ENCODE data around the gene C19orf38. TPM values are rescaled to one million over a fixed set of nuclear protein-coding genes. Genes with fewer than 3 reads are reported as not detected.

C19orf38 gene
- total and polyA plus RNA-seq, 2 donors (not counting 1 experiment from before 2014, with no cell fraction given), result 1.7 to 2.4 TPM

DNA sequence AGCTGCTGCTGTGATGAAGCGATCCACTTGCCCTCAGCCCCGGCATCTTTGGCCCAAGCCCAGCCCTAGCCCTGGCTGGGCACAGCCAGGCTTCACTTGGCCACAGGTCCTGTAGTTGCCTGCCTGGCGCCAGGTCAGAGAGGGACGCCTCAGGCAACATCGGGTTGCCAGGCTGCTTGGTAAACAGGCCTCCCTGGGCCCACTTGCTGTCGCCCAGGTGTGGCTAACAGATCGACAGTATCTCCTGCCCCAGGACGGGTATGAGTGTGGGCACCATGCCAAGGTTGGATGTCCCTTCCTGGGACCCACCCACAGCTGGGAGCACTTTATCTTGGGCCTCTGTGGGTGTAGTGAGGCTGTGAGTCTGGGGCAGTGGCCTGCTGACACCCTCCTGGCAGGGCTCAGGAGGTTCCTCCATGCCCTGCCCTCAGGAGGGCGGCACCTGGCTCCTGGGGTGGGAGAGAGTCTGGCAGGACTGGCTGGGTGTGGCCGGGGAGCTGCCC lies 51.0 kb downstream of the C19orf38 start:
- Mint-ChIP-seq H3K27me3 (no peaks in the 10 kb centered on the region), H3K4me1 (peaks cover 8% of the 10 kb centered on the region), H3K4me3 (no peak overlapping the region), H3K9me3 (ENCODE audit: insufficient read depth) (peaks cover 3% of the 10 kb centered on the region), H3K27ac (no peak overlapping the region)
- Histone ChIP-seq H2AFZ (ENCODE audit: insufficient read depth, low read depth, low read length, poor library complexity, severe bottlenecking) (no peak overlapping the region), H3K27me3 (replicated peaks in 1 of 4; ENCODE audit: control extremely low read depth in 1 of 4, control insufficient read depth in 3 of 4, insufficient read depth in 4 of 4, low read length in 3 of 4) (no peaks in the 10 kb centered on the region), H3K9me3 (ENCODE audit: control extremely low read depth in 1 of 3, control insufficient read depth in 2 of 3, insufficient read depth in 1 of 3, low read length in 2 of 3) (peaks cover 0 to 3% (median 0%) of the 10 kb centered on the region in 3 donors), H3K4me2 (replicated peaks; ENCODE audit: low read depth, low read length, poor library complexity, severe bottlenecking) (no peak overlapping the region), H3K79me2 (ENCODE audit: control insufficient read depth, insufficient read depth, low read length) (peaks cover 68% of the 10 kb centered on the region), H3K9ac (ENCODE audit: low read length) (no peak overlapping the region), H3K4me3 (ENCODE audit: control extremely low read depth in 1 of 5, extremely low read depth in 1 of 5, insufficient read depth in 1 of 5, low read depth in 2 of 5, low read length in 4 of 5) (no peak overlapping the region), H4K20me1 (ENCODE audit: control insufficient read depth, insufficient read depth, low read length, poor library complexity, severe bottlenecking) (peaks cover 28% of the 10 kb centered on the region), H3K4me1 (ENCODE audit: control insufficient read depth in 2 of 2, insufficient read depth in 2 of 2, low read length in 2 of 2) (no peaks in the 10 kb centered on the region), H3K36me3 (replicated peaks in 1 of 2; ENCODE audit: control extremely low read depth in 1 of 2, control insufficient read depth in 1 of 2, extremely low read depth in 1 of 2, insufficient read depth in 2 of 2, low read length in 1 of 2) (no peaks in the 10 kb centered on the region), H3K27ac (ENCODE audit: low read length in 2 of 2) (no peak overlapping the region)
- ChIA-PET CTCF (interaction anchor here (0.6 to 0.9 kb wide), 2 partner anchors 27 to 342 kb away, joined by 3 read pairs; no protein-coding TSS in a partner anchor), POLR2A (interaction anchor here (0.6 kb wide), 2 partner anchors 81 to 644 kb away, joined by 3 read pairs; no protein-coding TSS in a partner anchor)
- no peak for DNase-seq
- intact Hi-C loops (cut with micrococcal nuclease), result no loop called here
- no peak for ATAC-seq (ENCODE audit: low read depth)
- WGBS (ENCODE audit: insufficient coverage), result 96% methylated on average over 9 of the region's 10 CpGs
- no peak for TF ChIP-seq EZH2 (IDR thresholded peaks at IDR 0.05; ENCODE audit: borderline replicate concordance, insufficient read depth, low read depth, low read length, poor library complexity, severe bottlenecking)
- TF ChIP-seq CTCF (IDR thresholded peaks at IDR 0.05), result no peak

- H3K9me3 Mint-ChIP-seq (ENCODE audit: insufficient read depth), result peaks cover under 1% of the 10 kb centered on the region
- Histone ChIP-seq H3K4me3 (ENCODE audit: control extremely low read depth in 1 of 5, extremely low read depth in 1 of 5, insufficient read depth in 1 of 5, low read depth in 2 of 5, low read length in 4 of 5) (no peak overlapping the region), H3K4me2 (replicated peaks; ENCODE audit: low read depth, low read length, poor library complexity, severe bottlenecking) (no peak overlapping the region), H3K79me2 (ENCODE audit: control insufficient read depth, insufficient read depth, low read length) (peaks cover 10% of the 10 kb centered on the region), H3K27me3 (replicated peaks in 1 of 4; ENCODE audit: control extremely low read depth in 1 of 4, control insufficient read depth in 3 of 4, insufficient read depth in 4 of 4, low read length in 3 of 4) (no peaks in the 10 kb centered on the region), H3K4me1 (ENCODE audit: control insufficient read depth in 2 of 2, insufficient read depth in 2 of 2, low read length in 2 of 2) (no peaks in the 10 kb centered on the region), H3K9me3 (ENCODE audit: control extremely low read depth in 1 of 3, control insufficient read depth in 2 of 3, insufficient read depth in 1 of 3, low read length in 2 of 3) (no peaks in the 10 kb centered on the region), H3K36me3 (replicated peaks in 1 of 2; ENCODE audit: control extremely low read depth in 1 of 2, control insufficient read depth in 1 of 2, extremely low read depth in 1 of 2, insufficient read depth in 2 of 2, low read length in 1 of 2) (peaks cover 0 to 31% of the 10 kb centered on the region in 2 experiments), H3K9ac (ENCODE audit: low read length) (no peak overlapping the region), H3K27ac (ENCODE audit: low read length in 2 of 2) (no peak overlapping the region), H4K20me1 (ENCODE audit: control insufficient read depth, insufficient read depth, low read length, poor library complexity, severe bottlenecking) (no peaks in the 10 kb centered on the region), H2AFZ (ENCODE audit: insufficient read depth, low read depth, low read length, poor library complexity, severe bottlenecking) (no peak overlapping the region)
- H3K4me1 Mint-ChIP-seq, result no peaks in the 10 kb centered on the region
- DNase-seq (no peak), ATAC-seq (ENCODE audit: low read depth) (no peak)
- H3K4me3 Mint-ChIP-seq, result no peak overlapping the region
- intact Hi-C loops (cut with micrococcal nuclease), result no loop called here
- H3K27ac Mint-ChIP-seq, result no peak overlapping the region
- WGBS (ENCODE audit: insufficient coverage), result 98% methylated on average over 14 of the region's 14 CpGs
- CTCF ChIA-PET, result interaction anchor here (1.6 kb wide), 1 partner anchor 29 kb away, joined by 3 read pairs; no protein-coding TSS in a partner anchor
- no peaks in the 10 kb centered on the region for H3K27me3 Mint-ChIP-seq
- POLR2A ChIA-PET, result no interaction called here
- TF ChIP-seq CTCF (IDR thresholded peaks at IDR 0.05) (no peak), EZH2 (IDR thresholded peaks at IDR 0.05; ENCODE audit: borderline replicate concordance, insufficient read depth, low read depth, low read length, poor library complexity, severe bottlenecking) (no peak)
Measured at GRCh38 chr19:10907925-10908324, 59.7 kb downstream of the C19orf38 start.
